A673 (cell line): ENCODE results near the gene LAD1.

Experiments used
- CTCF ChIP-seq: fragments of 300-800, 200-600 bp; sonication (generic); conservative IDR thresholded peaks from 2 replicates; pipeline ENCODE4 v1.5.1; 2017; ENCODE audit warnings: low read depth, mild to moderate bottlenecking, antibody characterized with exemption, low read length, moderate library complexity, mixed read lengths
- EZH2 ChIP-seq: fragments of 200-600 bp; sonication (generic); IDR thresholded peaks from 2 replicates; pipeline ENCODE4 v1.6.1; 2017; ENCODE audit warnings: borderline replicate concordance, low read depth, mild to moderate bottlenecking, mixed read lengths, antibody characterized with exemption, low read length; ENCODE audit not compliant: poor library complexity, severe bottlenecking

GRCh38 chr1:201335901-201336300 lies 63.2 kb downstream of the LAD1 start:
- no peak for TF ChIP-seq CTCF
- TF ChIP-seq EZH2, result no peak
